Natural killer cell (primary cell): ENCODE measurements around the gene ANKRD34A. TPM values are rescaled to one million over a fixed set of nuclear protein-coding genes. Genes with fewer than 3 reads are reported as not detected.

Source experiments
- ATAC-seq, 3 donors: fragments of 150-1000 bp in 2 of 3; fragments of 200-7000 bp in 1 of 3; cut with Tn5 transposase; 1 replicate in 1 of 3; 2 replicates in 2 of 3; pipeline ENCODE4 v1.10.0; 2021; ENCODE audit warnings: mild to moderate bottlenecking in 2 of 3, moderate library complexity in 2 of 3
- DNase-seq, 2 donors: peaks; one replicate each; pipeline versions ENCODE4 v3.0.0 to v3.0.0-alpha.2; 2013 to 2021; ENCODE audit warnings: mixed read lengths in 1 of 2
- H3K27ac ChIP-seq: one replicate; pipeline ENCODE4 v1.5.1; 2013; ENCODE audit warnings: mild to moderate bottlenecking, low read length
- H3K27me3 ChIP-seq: one replicate; pipeline ENCODE4 v1.6.1; 2013; ENCODE audit warnings: low read length; ENCODE audit not compliant: control insufficient read depth, insufficient read depth
- H3K36me3 ChIP-seq: one replicate; pipeline ENCODE4 v1.6.1; 2013; ENCODE audit warnings: low read length; ENCODE audit not compliant: control insufficient read depth, insufficient read depth
- H3K4me1 ChIP-seq: one replicate; pipeline ENCODE4 v1.6.1; 2013; ENCODE audit warnings: low read length; ENCODE audit not compliant: control insufficient read depth, insufficient read depth
- H3K4me3 ChIP-seq: one replicate; pipeline ENCODE4 v1.5.1; 2013; ENCODE audit warnings: low read length
- H3K9me3 ChIP-seq: one replicate; pipeline ENCODE4 v1.6.1; 2013; ENCODE audit warnings: low read length; ENCODE audit not compliant: control insufficient read depth, insufficient read depth
- H3K27ac Mint-ChIP-seq, 2 donors: one replicate each; pipeline ENCODE4 v1.8.0; 2022; ENCODE audit warnings: mild to moderate bottlenecking in 2 of 2, mixed read lengths in 2 of 2, moderate library complexity in 1 of 2
- H3K27me3 Mint-ChIP-seq, 2 donors: one replicate each; pipeline ENCODE4 v1.8.0; 2022; ENCODE audit warnings: low read depth in 2 of 2, mixed read lengths in 2 of 2
- H3K36me3 Mint-ChIP-seq: one replicate; pipeline ENCODE4 v1.8.0; 2022; ENCODE audit warnings: mixed read lengths
- H3K4me1 Mint-ChIP-seq, 2 donors: one replicate each; pipeline ENCODE4 v1.8.0; 2022; ENCODE audit warnings: mixed read lengths in 2 of 2
- H3K4me3 Mint-ChIP-seq: one replicate; pipeline ENCODE4 v1.8.0; 2022; ENCODE audit warnings: mild to moderate bottlenecking, moderate library complexity, mixed read lengths
- H3K9me3 Mint-ChIP-seq, 2 donors: one replicate each; pipeline ENCODE4 v1.8.0; 2022; ENCODE audit warnings: mixed read lengths in 2 of 2
- CTCF ChIP-seq: fragments of 200-600 bp; IDR thresholded peaks from one replicate; pipeline ENCODE4 v1.8.0; 2022; ENCODE audit warnings: antibody characterized with exemption
- WGBS: methylation state at CpG from one replicate; pipeline ENCODE4 v1.1.7; 2013; ENCODE audit warnings: missing lambda C conversion rate; ENCODE audit not compliant: insufficient coverage; 5-methylcytosine and 5-hydroxymethylcytosine counted together
- intact Hi-C: fragments of 100-400 bp; cut with micrococcal nuclease; formaldehyde crosslinking; loops from one replicate; pipeline ENCODE4 v1.14.2; 2022
- total RNA-seq, 4 donors: library from RNA; stranded (reverse); fragments of 120-200 nt in 1 of 4; gene quantifications; one replicate each; pipeline versions ENCODE4 v1.2.3 to v1.2.4, GENCODE V29; 2013 to 2022

ANKRD34A gene
- total RNA-seq, 3 donors from 2014 or later (not counting 1 experiment from before 2014, with no cell fraction given) = 1.4 to 1.9 (median 1.4) TPM

GRCh38 chr1:145957443-145958319 is 6.7 kb downstream of the ANKRD34A start, which contains the start of gene LIX1L:
TSS of gene LIX1L (minus strand) at chr1:145958017. CDS start at chr1:145957927, 90 bp downstream.
- intact Hi-C loops = loop anchor here (2.0 kb wide), 1 partner anchor 21 kb away; no protein-coding TSS in a partner anchor
- DNase-seq = peak; percentile 88 to 98
- peak within 1 kb of the TSS; percentile 86 to 87 for H3K27ac Mint-ChIP-seq
- TF ChIP-seq CTCF = no peak
- Histone ChIP-seq H3K9me3 (no peaks in the 10 kb centered on the region), H3K4me3 (peak within 1 kb of the TSS; percentile 88), H3K36me3 (peaks cover 1% of the 10 kb centered on the region), H3K4me1 (peaks cover 44% of the 10 kb centered on the region), H3K27me3 (no peaks in the 10 kb centered on the region), H3K27ac (peak within 1 kb of the TSS; percentile 85)
- no peaks in the 10 kb centered on the region for H3K9me3 Mint-ChIP-seq
- no peaks in the 10 kb centered on the region for H3K36me3 Mint-ChIP-seq
- H3K4me1 Mint-ChIP-seq = peaks cover 77 to 83% of the 10 kb centered on the region in 2 donors
- H3K4me3 Mint-ChIP-seq = peak within 1 kb of the TSS; percentile 96
- WGBS = under 1% methylated on average over 60 of the region's 60 CpGs
- no peaks in the 10 kb centered on the region for H3K27me3 Mint-ChIP-seq
- peak; percentile 87 to 98 (median 91) for ATAC-seq

- H3K27ac Mint-ChIP-seq = peak overlapping the region; percentile 86 to 87
- peak overlapping the region; percentile 88 for H3K4me3 ChIP-seq
- 5% methylated on average over 3 of the region's 3 CpGs for WGBS
- no peaks in the 10 kb centered on the region for H3K9me3 Mint-ChIP-seq
- ATAC-seq (no peak), DNase-seq (peak in 1 of 2 donors; percentile 52)
- peak overlapping the region; percentile 85 for H3K27ac ChIP-seq
- H3K36me3 ChIP-seq = peaks cover 1% of the 10 kb centered on the region
- TF ChIP-seq CTCF = no peak
- H3K27me3 Mint-ChIP-seq = no peaks in the 10 kb centered on the region
- H3K36me3 Mint-ChIP-seq = no peaks in the 10 kb centered on the region
- no peaks in the 10 kb centered on the region for H3K9me3 ChIP-seq
- H3K4me1 Mint-ChIP-seq = peaks cover 73 to 79% of the 10 kb centered on the region in 2 donors
- H3K27me3 ChIP-seq = no peaks in the 10 kb centered on the region
- intact Hi-C loops = loop anchor here (2.0 kb wide), 1 partner anchor 22 kb away; no protein-coding TSS in a partner anchor
- peaks cover 37% of the 10 kb centered on the region for H3K4me1 ChIP-seq
- peak overlapping the region; percentile 96 for H3K4me3 Mint-ChIP-seq
Observed at GRCh38 chr1:145956781-145957442, 7.5 kb downstream of the ANKRD34A start.

- H3K9me3 Mint-ChIP-seq = no peaks in the 10 kb centered on the region
- Histone ChIP-seq H3K4me3 (peak overlapping the region; percentile 88), H3K4me1 (peaks cover 32% of the 10 kb centered on the region), H3K36me3 (peaks cover 3% of the 10 kb centered on the region), H3K9me3 (no peaks in the 10 kb centered on the region), H3K27ac (peak overlapping the region; percentile 85), H3K27me3 (no peaks in the 10 kb centered on the region)
- H3K4me1 Mint-ChIP-seq = peaks cover 73 to 79% of the 10 kb centered on the region in 2 donors
- H3K27me3 Mint-ChIP-seq = no peaks in the 10 kb centered on the region
- no peak for TF ChIP-seq CTCF
- peak overlapping the region; percentile 86 to 87 for H3K27ac Mint-ChIP-seq
- peak overlapping the region; percentile 96 for H3K4me3 Mint-ChIP-seq
- intact Hi-C loops = loop anchor here (2.0 kb wide), 1 partner anchor 22 kb away; no protein-coding TSS in a partner anchor
- DNase-seq (no peak), ATAC-seq (no peak)
- H3K36me3 Mint-ChIP-seq = no peaks in the 10 kb centered on the region
Observed at GRCh38 chr1:145956361-145956760, 8.0 kb downstream of the ANKRD34A start.
